ENCODE data around the gene KIF6.

Gene KIF6

GRCh38 chr6:39453241-39453640 lies 272.0 kb downstream of the KIF6 start:
- Histone ChIP-seq H3K27me3 (ENCODE audit: insufficient read depth, low read length) (no peaks in the 10 kb centered on the region), H3K9ac (ENCODE audit: low read depth, low read length) (no peak overlapping the region), H3K9me3 (ENCODE audit: insufficient read depth, low read depth, low read length) (peaks cover 7% of the 10 kb centered on the region), H3K36me3 (ENCODE audit: insufficient read depth, low read depth, low read length) (no peaks in the 10 kb centered on the region), H3K27ac (ENCODE audit: low read length) (no peak overlapping the region), H3K4me1 (ENCODE audit: insufficient read depth, low read length) (no peaks in the 10 kb centered on the region), H3K4me3 (ENCODE audit: low read length) (no peak overlapping the region)

DNA sequence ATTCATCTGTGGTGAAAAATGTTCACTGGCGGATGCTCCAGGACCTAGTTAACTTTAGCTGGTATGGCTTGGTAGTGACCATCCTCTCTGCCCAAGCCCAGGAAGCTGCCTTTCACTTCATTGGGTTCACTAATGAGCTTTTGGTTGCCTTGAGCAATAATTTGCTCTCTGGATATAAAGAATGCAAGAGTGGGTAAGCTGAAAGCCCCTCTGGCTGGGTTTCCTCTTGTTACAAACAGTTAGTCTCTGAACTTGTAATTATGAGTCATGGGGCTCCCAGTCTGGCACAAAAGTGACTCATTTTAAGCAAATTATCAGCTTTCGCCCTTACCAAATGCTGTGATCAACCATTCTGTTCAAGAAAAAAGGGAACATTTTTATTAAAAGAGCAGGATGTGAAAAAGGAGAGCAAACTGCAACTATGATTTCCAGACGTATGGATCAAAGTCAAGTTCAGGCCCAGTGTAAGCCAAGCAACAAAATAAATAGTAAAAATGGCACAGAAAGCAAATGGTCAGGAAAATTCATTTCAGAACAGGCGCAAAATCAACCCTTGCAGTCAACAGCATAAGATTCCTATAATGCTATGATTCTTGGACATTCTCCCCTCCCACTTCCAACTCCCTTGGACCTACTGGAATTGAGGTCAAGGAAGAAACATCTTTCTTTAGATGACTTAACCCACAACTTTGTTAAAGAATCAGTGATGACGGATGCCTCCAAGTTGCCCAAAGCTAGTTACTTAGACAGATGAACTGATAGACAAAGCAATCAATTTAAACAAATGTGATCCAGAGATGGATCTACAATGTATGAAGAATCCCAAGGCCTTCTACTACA lies 272.7 kb downstream of the KIF6 start:
- H3K27ac ChIP-seq (ENCODE audit: low read length) = no peak overlapping the region
- no peaks in the 10 kb centered on the region for H3K27me3 ChIP-seq (ENCODE audit: insufficient read depth, low read length)

DNA sequence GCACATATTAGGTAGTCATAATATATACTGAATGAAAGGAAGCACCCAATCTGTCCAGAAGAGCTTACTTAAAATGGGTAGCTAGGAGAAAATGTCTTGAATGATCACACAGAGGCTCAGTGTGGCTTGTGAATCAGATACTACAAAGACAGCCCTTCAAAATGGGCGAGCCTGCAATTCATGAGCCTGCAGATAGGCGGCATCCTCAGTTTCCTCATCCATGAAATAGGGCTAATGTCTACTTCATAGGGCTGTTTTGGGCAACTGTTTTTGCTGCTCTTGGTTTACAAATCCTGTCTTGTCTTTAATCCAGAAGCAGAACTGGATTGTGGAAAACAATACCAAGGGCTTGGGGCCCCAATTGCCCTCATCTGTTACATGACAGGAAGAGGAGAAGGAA lies 273.4 kb downstream of the KIF6 start:
- no peaks in the 10 kb centered on the region for H3K4me1 ChIP-seq (ENCODE audit: insufficient read depth, low read length)
- no peak overlapping the region for H3K27ac ChIP-seq (ENCODE audit: low read length)
- H3K4me3 ChIP-seq (ENCODE audit: low read length) = no peak overlapping the region
- peaks cover 7% of the 10 kb centered on the region for H3K9me3 ChIP-seq (ENCODE audit: insufficient read depth, low read depth, low read length)
- no peaks in the 10 kb centered on the region for H3K36me3 ChIP-seq (ENCODE audit: insufficient read depth, low read depth, low read length)
- H3K9ac ChIP-seq (ENCODE audit: low read depth, low read length) = no peak overlapping the region
- no peaks in the 10 kb centered on the region for H3K27me3 ChIP-seq (ENCODE audit: insufficient read depth, low read length)

More for the DNA sequence above, 272.7 kb downstream of the KIF6 start:
- Histone ChIP-seq H3K4me3 (ENCODE audit: low read length) (no peak overlapping the region), H3K4me1 (ENCODE audit: insufficient read depth, low read length) (no peaks in the 10 kb centered on the region), H3K9me3 (ENCODE audit: insufficient read depth, low read depth, low read length) (peaks cover 7% of the 10 kb centered on the region), H3K36me3 (ENCODE audit: insufficient read depth, low read depth, low read length) (no peaks in the 10 kb centered on the region), H3K9ac (ENCODE audit: low read depth, low read length) (no peak overlapping the region)

DNA sequence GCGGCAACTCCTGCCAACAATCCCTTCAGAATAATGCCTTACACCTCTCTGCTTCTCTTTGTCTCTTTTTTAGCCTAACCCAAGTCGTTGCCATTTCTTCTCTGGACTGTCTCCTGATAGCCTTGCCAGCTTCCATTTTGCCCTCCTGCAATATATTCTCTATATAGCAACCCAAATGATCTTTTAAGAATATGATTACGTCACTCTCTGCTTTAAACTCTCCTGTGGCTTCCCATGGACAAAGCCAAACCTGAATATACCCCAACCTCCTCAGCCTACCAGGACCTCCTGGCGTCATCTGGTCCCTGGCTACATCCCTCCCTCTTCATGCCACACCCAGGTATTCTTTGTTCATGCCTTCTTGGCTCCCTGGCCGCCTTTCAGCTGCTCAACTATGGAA lies 276.2 kb downstream of the KIF6 start:
- Histone ChIP-seq H3K4me1 (ENCODE audit: insufficient read depth, low read length) (no peaks in the 10 kb centered on the region), H3K36me3 (ENCODE audit: insufficient read depth, low read depth, low read length) (no peaks in the 10 kb centered on the region), H3K27ac (ENCODE audit: low read length) (no peak overlapping the region), H3K4me3 (ENCODE audit: low read length) (no peak overlapping the region), H3K9me3 (ENCODE audit: insufficient read depth, low read depth, low read length) (peaks cover 3% of the 10 kb centered on the region), H3K9ac (ENCODE audit: low read depth, low read length) (no peak overlapping the region), H3K27me3 (ENCODE audit: insufficient read depth, low read length) (no peaks in the 10 kb centered on the region)

GRCh38 chr6:39446909-39447308 lies 278.3 kb downstream of the KIF6 start:
- no peak overlapping the region for H3K9ac ChIP-seq (ENCODE audit: low read depth, low read length)
- H3K27me3 ChIP-seq (ENCODE audit: insufficient read depth, low read length) = no peaks in the 10 kb centered on the region
- H3K4me3 ChIP-seq (ENCODE audit: low read length) = no peak overlapping the region
- no peaks in the 10 kb centered on the region for H3K9me3 ChIP-seq (ENCODE audit: insufficient read depth, low read depth, low read length)
- no peaks in the 10 kb centered on the region for H3K4me1 ChIP-seq (ENCODE audit: insufficient read depth, low read length)
- no peaks in the 10 kb centered on the region for H3K36me3 ChIP-seq (ENCODE audit: insufficient read depth, low read depth, low read length)
- H3K27ac ChIP-seq (ENCODE audit: low read length) = no peak overlapping the region

DNA sequence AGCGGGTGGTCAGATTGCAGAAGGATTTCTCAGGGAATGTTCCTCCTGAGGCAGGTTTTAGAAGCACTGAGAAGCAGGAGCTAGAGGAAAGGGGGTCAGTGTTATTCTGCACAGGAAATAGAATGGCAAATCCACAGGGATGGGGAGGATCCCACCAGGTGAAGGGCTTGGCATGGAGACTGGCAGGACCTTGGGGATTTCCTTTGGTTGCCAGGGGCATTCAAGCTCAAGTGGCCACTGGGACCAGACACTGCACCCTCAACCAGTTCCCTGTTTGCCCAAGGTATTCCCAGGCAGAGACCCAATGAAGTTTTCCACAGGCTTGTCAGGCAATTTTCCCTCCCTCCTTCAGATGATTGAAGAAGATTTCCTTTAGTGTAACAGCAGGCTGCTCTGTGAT lies 279.5 kb downstream of the KIF6 start:
- no peaks in the 10 kb centered on the region for H3K27me3 ChIP-seq (ENCODE audit: insufficient read depth, low read length)
- no peak overlapping the region for H3K9ac ChIP-seq (ENCODE audit: low read depth, low read length)

GRCh38 chr6:39444479-39445019 lies 280.7 kb downstream of the KIF6 start:
- H3K36me3 ChIP-seq (ENCODE audit: insufficient read depth, low read depth, low read length) = no peaks in the 10 kb centered on the region
- H3K9ac ChIP-seq (ENCODE audit: low read depth, low read length) = no peak overlapping the region
- H3K4me3 ChIP-seq (ENCODE audit: low read length) = no peak overlapping the region
- H3K9me3 ChIP-seq (ENCODE audit: insufficient read depth, low read depth, low read length) = no peaks in the 10 kb centered on the region
- H3K27ac ChIP-seq (ENCODE audit: low read length) = no peak overlapping the region
- H3K27me3 ChIP-seq (ENCODE audit: insufficient read depth, low read length) = no peaks in the 10 kb centered on the region
- no peaks in the 10 kb centered on the region for H3K4me1 ChIP-seq (ENCODE audit: insufficient read depth, low read length)

More for the DNA sequence above, 279.5 kb downstream of the KIF6 start:
- H3K4me3 ChIP-seq (ENCODE audit: low read length) = no peak overlapping the region
- no peak overlapping the region for H3K27ac ChIP-seq (ENCODE audit: low read length)
- no peaks in the 10 kb centered on the region for H3K36me3 ChIP-seq (ENCODE audit: insufficient read depth, low read depth, low read length)
- no peaks in the 10 kb centered on the region for H3K4me1 ChIP-seq (ENCODE audit: insufficient read depth, low read length)
- H3K9me3 ChIP-seq (ENCODE audit: insufficient read depth, low read depth, low read length) = no peaks in the 10 kb centered on the region

- H3K4me1 ChIP-seq (ENCODE audit: insufficient read depth, low read length) = no peaks in the 10 kb centered on the region
- no peaks in the 10 kb centered on the region for H3K36me3 ChIP-seq (ENCODE audit: insufficient read depth, low read depth, low read length)
- no peaks in the 10 kb centered on the region for H3K9me3 ChIP-seq (ENCODE audit: insufficient read depth, low read depth, low read length)
- H3K27ac ChIP-seq (ENCODE audit: low read length) = no peak overlapping the region
- no peaks in the 10 kb centered on the region for H3K27me3 ChIP-seq (ENCODE audit: insufficient read depth, low read length)
- no peak overlapping the region for H3K4me3 ChIP-seq (ENCODE audit: low read length)
- no peak overlapping the region for H3K9ac ChIP-seq (ENCODE audit: low read depth, low read length)
Measured at GRCh38 chr6:39441986-39442385, 283.2 kb downstream of the KIF6 start.

DNA sequence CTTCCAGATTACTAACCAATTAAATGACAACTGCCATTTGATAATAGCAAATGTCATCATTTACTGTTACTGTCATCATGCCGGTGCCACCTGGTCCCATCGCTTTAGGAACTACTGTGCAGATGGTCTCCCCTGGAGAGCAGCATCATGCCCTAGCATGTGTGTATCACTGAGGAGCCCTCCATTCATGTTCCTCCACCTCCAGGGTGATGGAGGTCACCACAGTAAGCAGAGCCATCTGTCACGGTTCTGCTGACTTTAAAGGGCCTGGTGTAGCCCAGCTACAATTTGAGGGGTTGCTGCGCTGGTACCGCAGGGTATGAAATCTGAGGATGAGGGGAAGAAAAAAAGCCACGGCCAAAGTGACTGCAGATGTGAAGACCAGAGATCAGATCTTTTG lies 283.9 kb downstream of the KIF6 start:
- H3K9ac ChIP-seq (ENCODE audit: low read depth, low read length) = no peak overlapping the region
- no peaks in the 10 kb centered on the region for H3K4me1 ChIP-seq (ENCODE audit: insufficient read depth, low read length)
- no peak overlapping the region for H3K4me3 ChIP-seq (ENCODE audit: low read length)
- no peak overlapping the region for H3K27ac ChIP-seq (ENCODE audit: low read length)
- H3K36me3 ChIP-seq (ENCODE audit: insufficient read depth, low read depth, low read length) = no peaks in the 10 kb centered on the region
- H3K27me3 ChIP-seq (ENCODE audit: insufficient read depth, low read length) = no peaks in the 10 kb centered on the region
- peaks cover 3% of the 10 kb centered on the region; the same call in 1 of the 2 replicates for H3K9me3 ChIP-seq (ENCODE audit: insufficient read depth, low read depth, low read length)

DNA sequence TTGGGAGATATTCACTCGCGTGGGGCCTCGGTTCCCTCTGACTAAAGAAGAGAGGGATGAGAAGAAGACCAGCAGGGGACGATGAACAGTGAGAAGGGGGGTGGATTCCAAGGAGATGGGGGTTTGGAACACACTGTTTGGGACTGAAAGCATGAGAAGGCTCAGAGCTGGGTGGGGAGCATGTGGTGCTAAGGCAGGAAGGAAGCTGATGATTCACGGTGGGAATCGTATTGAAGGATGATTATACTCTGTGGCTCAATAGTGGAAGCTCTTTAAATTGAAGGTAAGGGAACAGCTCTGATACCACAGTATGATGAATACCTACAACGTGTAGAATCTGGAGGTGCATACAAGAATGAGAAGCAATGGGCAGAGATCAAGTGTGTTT lies 285.2 kb downstream of the KIF6 start:
- Histone ChIP-seq H3K27me3 (ENCODE audit: insufficient read depth, low read length) (no peaks in the 10 kb centered on the region), H3K36me3 (ENCODE audit: insufficient read depth, low read depth, low read length) (no peaks in the 10 kb centered on the region), H3K4me3 (ENCODE audit: low read length) (no peak overlapping the region), H3K27ac (ENCODE audit: low read length) (no peak overlapping the region), H3K9ac (ENCODE audit: low read depth, low read length) (no peak overlapping the region), H3K9me3 (ENCODE audit: insufficient read depth, low read depth, low read length) (peaks cover 3% of the 10 kb centered on the region; the same call in 1 of the 2 replicates), H3K4me1 (ENCODE audit: insufficient read depth, low read length) (no peaks in the 10 kb centered on the region)

- no peak overlapping the region for H3K9ac ChIP-seq (ENCODE audit: low read depth, low read length)
- peaks cover 3% of the 10 kb centered on the region; the same call in 1 of the 2 replicates for H3K9me3 ChIP-seq (ENCODE audit: insufficient read depth, low read depth, low read length)
- H3K36me3 ChIP-seq (ENCODE audit: insufficient read depth, low read depth, low read length) = no peaks in the 10 kb centered on the region
- H3K4me3 ChIP-seq (ENCODE audit: low read length) = no peak overlapping the region
- H3K27ac ChIP-seq (ENCODE audit: low read length) = no peak overlapping the region
- H3K27me3 ChIP-seq (ENCODE audit: insufficient read depth, low read length) = no peaks in the 10 kb centered on the region
- no peaks in the 10 kb centered on the region for H3K4me1 ChIP-seq (ENCODE audit: insufficient read depth, low read length)
Measured at GRCh38 chr6:39439342-39440038, 285.7 kb downstream of the KIF6 start.

- H3K4me1 ChIP-seq (ENCODE audit: insufficient read depth, low read length) = peaks cover 5% of the 10 kb centered on the region; the same call in 1 of the 2 replicates
- peaks cover 3% of the 10 kb centered on the region; the same call in 1 of the 2 replicates for H3K9me3 ChIP-seq (ENCODE audit: insufficient read depth, low read depth, low read length)
- no peaks in the 10 kb centered on the region for H3K36me3 ChIP-seq (ENCODE audit: insufficient read depth, low read depth, low read length)
- H3K9ac ChIP-seq (ENCODE audit: low read depth, low read length) = no peak overlapping the region
- H3K27me3 ChIP-seq (ENCODE audit: insufficient read depth, low read length) = no peaks in the 10 kb centered on the region
- H3K27ac ChIP-seq (ENCODE audit: low read length) = no peak overlapping the region
- H3K4me3 ChIP-seq (ENCODE audit: low read length) = no peak overlapping the region
Measured at GRCh38 chr6:39433630-39434029, 291.6 kb downstream of the KIF6 start.

Measured in iPS-20b (cell line).